OCI-LY1 (cell line): ENCODE measurements around the gene FBN2.

Source experiments
- CTCF ChIP-seq: fragments of 200-600 bp; sonication (generic), shearing (Covaris generic); IDR thresholded peaks from 2 replicates; pipeline ENCODE4 v1.5.1; 2017; ENCODE audit warnings: mild to moderate bottlenecking, antibody characterized with exemption, low read length, moderate library complexity, mixed read lengths
- EZH2 ChIP-seq: fragments of 200-600 bp; sonication (generic), shearing (Covaris generic); IDR thresholded peaks from 2 replicates; pipeline ENCODE4 v1.8.0; 2017; ENCODE audit warnings: borderline replicate concordance, mixed run types, mild to moderate bottlenecking, antibody characterized with exemption, low read length, moderate library complexity, mixed read lengths

- no peak for TF ChIP-seq CTCF
- TF ChIP-seq EZH2, result no peak
Measured at GRCh38 chr5:128253161-128253560, 284.9 kb downstream of the FBN2 start.
